GM12891 (cell line): ENCODE results near the gene PDF. TPM values are rescaled to one million over a fixed set of nuclear protein-coding genes. Genes with fewer than 3 reads are reported as not detected.
A peak's percentile ranks its signal among the peaks of the same experiment; 100 is the strongest.

Source experiments
- DNase-seq: peaks from one replicate; pipeline ENCODE4 v3.0.0; 2011; ENCODE audit warnings: low spot score; ENCODE audit not compliant: insufficient read length
- FAIRE-seq: peaks from 2 replicates; lab custom pipeline; 2011; peaks lifted over from hg19 to GRCh38; lab: Jason Lieb, UNC
- PAX5 ChIP-seq: IDR thresholded peaks from 2 replicates; pipeline ENCODE4 v1.6.1; 2011; ENCODE audit warnings: low read length, moderate library complexity, mild to moderate bottlenecking; ENCODE audit not compliant: insufficient read depth, severe bottlenecking
- POLR2A ChIP-seq: IDR thresholded peaks from 2 replicates; pipeline ENCODE4 v1.6.1; 2011; ENCODE audit warnings: low read depth, low read length, control low read depth
- POLR2AphosphoS5 ChIP-seq: IDR thresholded peaks from 2 replicates; pipeline ENCODE4 v1.6.1; 2011; ENCODE audit warnings: low read depth, low read length, control low read depth
- POU2F2 ChIP-seq: IDR thresholded peaks from 2 replicates; pipeline ENCODE4 v1.6.1; 2011; ENCODE audit warnings: low read depth, mild to moderate bottlenecking, control low read depth, low read length, moderate library complexity
- SPI1 ChIP-seq: IDR thresholded peaks from 2 replicates; pipeline ENCODE4 v1.6.1; 2011; ENCODE audit warnings: low read depth, low read length, control low read depth
- TAF1 ChIP-seq: IDR thresholded peaks from 2 replicates; pipeline ENCODE4 v1.6.1; 2011; ENCODE audit warnings: low read depth, low read length, control low read depth
- polyA plus RNA-seq: library from polyadenylated mRNA; unstranded; fragments of >200 nt; gene quantifications from one replicate; pipeline ENCODE4 v1.2.1, GENCODE V29; 2012; ENCODE audit warnings: low read depth, missing spikeins, inconsistent platforms; ENCODE audit not compliant: missing spikeins

PDF gene, protein sequence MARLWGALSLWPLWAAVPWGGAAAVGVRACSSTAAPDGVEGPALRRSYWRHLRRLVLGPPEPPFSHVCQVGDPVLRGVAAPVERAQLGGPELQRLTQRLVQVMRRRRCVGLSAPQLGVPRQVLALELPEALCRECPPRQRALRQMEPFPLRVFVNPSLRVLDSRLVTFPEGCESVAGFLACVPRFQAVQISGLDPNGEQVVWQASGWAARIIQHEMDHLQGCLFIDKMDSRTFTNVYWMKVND
- 9.6 TPM for polyA plus RNA-seq

DNA sequence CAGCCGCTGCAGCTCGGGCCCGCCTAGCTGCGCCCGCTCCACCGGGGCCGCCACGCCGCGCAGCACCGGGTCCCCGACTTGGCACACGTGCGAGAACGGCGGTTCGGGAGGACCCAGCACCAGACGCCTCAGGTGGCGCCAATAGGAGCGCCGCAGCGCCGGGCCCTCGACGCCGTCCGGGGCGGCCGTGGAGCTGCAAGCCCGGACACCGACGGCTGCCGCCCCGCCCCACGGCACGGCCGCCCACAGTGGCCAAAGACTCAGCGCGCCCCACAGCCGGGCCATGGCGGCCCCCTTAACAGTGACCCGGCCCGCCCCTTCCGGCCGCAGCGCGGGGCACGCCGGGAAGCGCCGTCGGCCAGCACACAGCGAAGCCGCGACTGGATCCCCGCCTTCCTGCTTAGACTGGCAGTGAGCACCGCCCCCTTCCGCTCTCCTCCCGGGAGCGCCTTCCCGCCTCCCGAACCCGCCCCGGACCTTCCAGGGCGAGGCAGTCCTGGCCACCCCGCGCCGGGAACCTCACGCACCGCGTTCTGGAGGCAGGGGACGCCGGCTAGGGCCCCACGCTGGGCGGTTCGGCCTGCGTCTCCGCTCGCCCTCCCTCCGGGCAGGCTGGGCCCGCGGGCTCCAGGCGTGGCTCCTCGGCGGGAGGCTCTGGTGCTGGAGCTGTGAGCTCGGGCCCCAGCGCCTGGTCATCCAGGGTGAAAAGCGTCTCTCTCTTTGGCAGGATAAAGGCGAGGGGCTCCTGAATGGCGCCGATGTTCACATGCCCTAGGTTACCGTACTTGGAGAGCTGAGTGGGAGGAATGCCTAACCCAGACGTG lies at the start of gene PDF:
Gene PDF, minus strand, starts transcription at position 303 of the 824 bp plus-strand sequence. Its CDS starts 18 bp downstream, at position 285.
- no peak for TF ChIP-seq TAF1
- TF ChIP-seq SPI1 = 0 out of 2 replicates have a peak, but pooled peaks have one; percentile 21
- TF ChIP-seq PAX5 = no peak
- TF ChIP-seq POLR2A = peak; percentile 75
- peak; percentile 86 for TF ChIP-seq POLR2AphosphoS5
- TF ChIP-seq POU2F2 = peak; percentile 22; the same call in 1 of the 2 replicates
- DNase-seq (peak; percentile 94), FAIRE-seq (peak; percentile 96)

DNA sequence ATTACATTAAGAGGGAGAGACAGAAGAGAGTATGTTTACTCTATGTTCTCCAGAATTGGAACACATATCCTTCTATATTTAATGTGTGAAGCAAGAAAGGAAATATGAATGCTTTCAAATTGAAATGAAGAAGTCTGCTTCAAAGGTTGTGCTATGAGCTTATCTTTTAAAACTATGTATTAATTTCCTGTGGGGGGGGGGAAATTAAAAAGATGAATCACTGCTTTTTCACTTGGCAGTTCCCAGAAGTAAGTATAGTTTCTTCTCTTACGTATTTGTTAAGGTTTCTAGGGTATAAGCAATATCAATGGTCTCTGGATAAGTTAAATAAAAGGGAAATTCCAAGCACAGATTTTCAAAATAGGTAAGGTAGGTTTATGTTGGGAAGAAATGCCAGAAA lies 48.4 kb upstream of the PDF start:
- no peak for DNase-seq
- TF ChIP-seq POLR2AphosphoS5 (no peak), PAX5 (no peak), POU2F2 (no peak), SPI1 (no peak), TAF1 (no peak), POLR2A (no peak)

DNA sequence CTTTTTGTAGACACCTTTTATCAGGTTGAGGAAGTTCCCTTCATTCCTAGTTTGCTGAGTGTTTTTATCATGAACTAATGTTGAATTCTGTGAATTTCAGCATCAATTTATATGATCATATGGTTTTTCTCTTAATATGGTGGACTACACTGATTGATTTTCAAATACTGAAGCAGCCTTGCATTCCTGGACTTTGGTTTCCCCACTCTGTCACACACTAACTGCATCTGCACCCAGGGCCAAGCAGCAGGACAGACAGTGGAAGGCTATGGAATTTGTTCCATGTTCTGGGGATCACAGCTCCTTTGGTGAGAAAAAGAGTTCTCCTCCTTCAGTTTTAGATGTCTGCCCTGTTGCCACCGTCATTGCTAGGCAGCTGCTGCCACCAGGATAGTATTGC lies 47.6 kb upstream of the PDF start:
- TF ChIP-seq SPI1 = no peak
- 0 out of 2 replicates have a peak, but pooled peaks have one; percentile 29 for TF ChIP-seq POLR2AphosphoS5
- DNase-seq (no peak), FAIRE-seq (no peak)

More for the DNA sequence above, 48.4 kb upstream of the PDF start:
- FAIRE-seq = no peak

- no peak for FAIRE-seq
- DNase-seq = no peak
- TF ChIP-seq TAF1 (no peak), POLR2A (no peak), POLR2AphosphoS5 (no peak), SPI1 (no peak), POU2F2 (no peak), PAX5 (no peak)
Observed at GRCh38 chr16:69376393-69377059, 46.1 kb upstream of the PDF start.

DNA sequence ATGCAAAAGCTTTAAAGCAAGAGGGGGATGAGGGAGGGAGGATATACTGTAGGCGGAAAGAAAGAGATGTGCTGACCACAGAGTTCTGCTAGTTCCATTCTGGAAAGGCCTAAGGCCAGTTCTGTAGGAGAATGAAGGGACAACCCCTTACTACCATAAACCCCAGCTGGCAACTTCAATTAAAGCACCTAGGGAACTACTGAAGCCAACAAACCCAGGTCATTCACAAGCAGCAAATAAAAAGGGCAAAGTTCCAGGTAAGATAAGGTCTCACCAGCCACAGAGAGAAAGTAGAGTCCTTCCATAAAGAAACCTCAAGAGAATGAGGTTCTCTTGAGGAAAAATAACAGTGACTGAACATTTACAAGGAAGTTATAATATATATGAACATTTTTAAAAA lies 42.6 kb upstream of the PDF start:
- FAIRE-seq (no peak), DNase-seq (no peak)
- TF ChIP-seq POLR2AphosphoS5 = no peak
- no peak for TF ChIP-seq PAX5
- no peak for TF ChIP-seq POLR2A
- TF ChIP-seq SPI1 = no peak
- no peak for TF ChIP-seq POU2F2
- no peak for TF ChIP-seq TAF1

GRCh38 chr16:69371564-69371963 lies 41.2 kb upstream of the PDF start:
- FAIRE-seq (no peak), DNase-seq (no peak)
- TF ChIP-seq POLR2AphosphoS5 = no peak
- TF ChIP-seq SPI1 = no peak
- no peak for TF ChIP-seq TAF1
- no peak for TF ChIP-seq PAX5
- TF ChIP-seq POLR2A = no peak
- no peak for TF ChIP-seq POU2F2

DNA sequence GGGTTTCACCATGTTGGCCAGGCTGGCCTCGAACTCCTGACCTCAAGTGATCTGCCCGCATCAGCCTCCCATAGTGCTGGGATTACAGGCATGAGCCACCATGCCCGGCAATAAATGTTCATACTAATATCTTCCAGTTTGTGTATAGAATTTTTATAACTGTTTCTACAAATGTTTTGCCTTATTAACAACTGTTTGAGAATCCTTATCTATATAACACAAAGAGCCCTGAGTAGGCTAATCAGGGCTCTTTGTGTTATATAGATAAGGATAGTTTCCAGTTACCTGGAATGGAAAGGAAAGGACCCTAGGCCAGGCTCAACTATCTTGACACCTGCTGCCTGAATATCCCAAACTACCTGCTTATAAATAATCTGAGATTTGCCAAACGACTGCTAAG lies 38.5 kb upstream of the PDF start:
- FAIRE-seq (no peak), DNase-seq (no peak)
- TF ChIP-seq POLR2A (no peak), TAF1 (no peak), POLR2AphosphoS5 (no peak), POU2F2 (no peak), PAX5 (no peak), SPI1 (no peak)

GRCh38 chr16:69367980-69368379 lies 37.6 kb upstream of the PDF start:
- TF ChIP-seq SPI1 (no peak), POLR2A (no peak), POU2F2 (no peak), TAF1 (no peak), PAX5 (no peak), POLR2AphosphoS5 (no peak)
- FAIRE-seq (no peak), DNase-seq (no peak)

DNA sequence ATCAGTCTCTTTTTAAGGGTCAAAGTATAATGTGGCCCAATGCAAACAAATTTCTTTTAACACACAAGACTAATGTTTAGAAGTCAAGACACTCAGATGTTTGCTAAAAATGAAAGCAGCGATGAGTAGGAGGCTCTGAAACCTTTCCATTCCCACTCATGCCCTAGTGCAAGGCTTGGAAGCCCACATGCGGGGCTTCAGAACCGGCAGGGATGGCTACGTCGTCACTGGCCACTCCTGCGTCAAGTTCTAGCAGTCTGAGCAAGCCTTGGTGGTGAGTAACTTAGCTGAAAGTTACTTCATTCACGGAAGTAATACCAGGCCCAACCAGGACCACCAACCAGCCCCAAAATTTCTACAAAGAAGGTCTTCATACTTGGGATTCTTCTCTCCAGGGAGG lies 36.0 kb upstream of the PDF start:
- FAIRE-seq = no peak
- DNase-seq = no peak
- TF ChIP-seq POLR2AphosphoS5 (no peak), PAX5 (no peak), SPI1 (no peak), POU2F2 (no peak), TAF1 (no peak), POLR2A (no peak)
